ENCODE results near the gene IL15.
"Not testable (repeated sequence)": the region's sequence is repeated elsewhere in the genome, so short reads cannot be mapped to it uniquely, and the experiment has no call there.

The IL15 gene, protein sequence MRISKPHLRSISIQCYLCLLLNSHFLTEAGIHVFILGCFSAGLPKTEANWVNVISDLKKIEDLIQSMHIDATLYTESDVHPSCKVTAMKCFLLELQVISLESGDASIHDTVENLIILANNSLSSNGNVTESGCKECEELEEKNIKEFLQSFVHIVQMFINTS

DNA sequence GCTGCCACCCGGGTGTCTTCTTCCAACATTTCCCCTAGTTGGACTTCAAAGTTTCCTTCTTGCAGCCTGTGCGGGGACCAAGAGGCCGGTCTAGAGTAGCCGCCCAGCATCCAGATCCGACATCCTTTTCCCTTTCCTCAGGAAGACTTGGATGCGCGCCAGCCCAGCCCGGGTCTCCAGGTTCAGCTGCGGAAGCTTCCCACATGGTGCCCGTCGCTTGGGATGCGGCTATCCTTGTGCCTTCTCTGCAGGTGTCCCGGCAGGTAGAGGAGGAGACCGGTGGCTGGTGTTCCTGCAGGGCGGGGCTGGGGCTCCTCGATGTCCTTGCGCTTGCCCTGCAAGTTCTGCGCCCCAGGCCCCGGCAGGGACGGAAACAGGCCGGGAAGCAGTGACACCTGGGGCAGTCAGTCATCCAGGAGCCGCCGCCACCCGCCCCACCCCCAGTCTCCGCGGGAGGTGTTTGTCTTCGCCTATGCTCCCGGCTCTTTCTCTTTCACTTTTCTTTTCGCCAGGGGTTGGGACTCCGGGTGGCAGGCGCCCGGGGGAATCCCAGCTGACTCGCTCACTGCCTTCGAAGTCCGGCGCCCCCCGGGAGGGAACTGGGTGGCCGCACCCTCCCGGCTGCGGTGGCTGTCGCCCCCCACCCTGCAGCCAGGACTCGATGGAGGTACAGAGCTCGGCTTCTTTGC, at the start of gene IL15:
TSS of gene IL15 (plus strand) at position 502 of the 689 bp plus-strand sequence. CDS start 82,882 bp downstream, outside the sequence.
- peak; percentile 51 for DNase-seq

DNA sequence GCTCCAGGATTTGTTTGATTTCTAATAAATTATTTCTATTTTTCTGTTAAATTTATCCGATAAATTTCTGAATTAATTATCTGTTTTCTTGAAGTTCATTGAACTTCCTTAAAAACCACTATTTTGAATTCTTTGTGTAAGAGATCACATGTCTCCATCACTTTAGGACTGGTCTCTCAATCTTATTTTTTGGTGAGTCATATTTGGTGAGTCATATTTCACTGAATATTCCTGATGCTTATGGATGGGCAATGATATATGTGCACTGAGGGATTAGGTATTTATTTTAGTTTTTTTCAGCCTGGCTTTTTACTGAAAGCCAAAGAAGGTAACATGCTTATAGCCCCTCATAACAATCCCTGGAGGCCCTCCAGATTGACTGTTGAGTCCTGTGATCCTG, 48.5 kb upstream of the IL15 start:
- DNase-seq, result no peak

DNA sequence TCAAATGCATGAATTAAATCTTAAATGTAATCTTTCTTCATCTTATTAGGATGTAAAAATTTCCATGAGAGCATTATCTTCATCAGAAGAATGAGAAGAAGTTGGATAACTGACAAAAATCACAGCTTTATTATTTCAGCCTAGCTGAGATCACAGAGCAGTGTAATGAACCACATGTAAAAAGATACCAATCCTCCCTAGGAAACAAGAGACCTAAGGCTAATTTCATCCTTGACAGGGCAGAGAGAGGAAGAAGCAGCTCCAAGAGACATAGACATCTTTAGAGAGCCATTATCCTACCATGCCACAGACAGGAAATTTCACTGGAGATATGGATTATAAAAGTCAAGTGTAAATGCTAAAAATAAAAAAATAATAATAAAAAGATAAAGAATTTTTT, 40.9 kb upstream of the IL15 start:
- DNase-seq, result no peak

DNA sequence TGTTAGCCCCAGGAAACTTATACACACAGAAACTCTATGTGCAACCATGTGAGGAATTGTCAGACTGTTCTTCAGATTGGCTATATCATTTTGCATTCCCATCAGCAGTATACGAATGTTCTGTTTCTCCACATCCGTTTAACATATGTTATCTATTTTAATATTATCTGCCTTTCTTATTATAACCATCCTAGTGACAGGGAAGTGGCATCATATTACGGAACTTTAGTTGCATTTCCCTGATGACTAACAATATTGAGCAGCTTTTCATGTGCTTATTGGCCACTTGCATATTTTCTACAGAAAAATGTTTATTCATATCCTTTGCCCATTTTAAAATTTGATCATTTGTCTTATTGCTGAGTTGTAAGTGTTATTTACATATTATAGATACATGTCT, 36.5 kb upstream of the IL15 start:
- DNase-seq, result no peak

DNA sequence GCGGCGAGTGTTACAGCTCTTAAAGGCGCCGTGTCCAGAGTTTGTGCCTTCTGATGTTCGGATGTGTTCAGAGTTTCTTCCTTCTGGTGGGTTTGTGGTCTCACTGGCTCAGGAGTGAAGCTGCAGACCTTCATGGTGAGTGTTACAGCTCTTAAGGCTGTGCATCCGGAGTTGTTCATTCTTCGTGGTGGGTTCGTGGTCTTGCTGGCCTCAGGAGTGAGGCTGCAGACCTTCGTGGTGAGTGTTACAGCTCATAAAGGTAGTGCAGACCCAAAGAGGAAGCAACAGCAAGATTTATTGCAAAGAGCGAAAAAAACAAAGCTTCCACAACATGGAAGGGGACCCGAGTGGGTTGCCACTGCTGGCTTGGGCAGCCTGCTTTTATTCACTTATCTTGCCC, 31.7 kb upstream of the IL15 start:
- DNase-seq, result not testable (repeated sequence)

DNA sequence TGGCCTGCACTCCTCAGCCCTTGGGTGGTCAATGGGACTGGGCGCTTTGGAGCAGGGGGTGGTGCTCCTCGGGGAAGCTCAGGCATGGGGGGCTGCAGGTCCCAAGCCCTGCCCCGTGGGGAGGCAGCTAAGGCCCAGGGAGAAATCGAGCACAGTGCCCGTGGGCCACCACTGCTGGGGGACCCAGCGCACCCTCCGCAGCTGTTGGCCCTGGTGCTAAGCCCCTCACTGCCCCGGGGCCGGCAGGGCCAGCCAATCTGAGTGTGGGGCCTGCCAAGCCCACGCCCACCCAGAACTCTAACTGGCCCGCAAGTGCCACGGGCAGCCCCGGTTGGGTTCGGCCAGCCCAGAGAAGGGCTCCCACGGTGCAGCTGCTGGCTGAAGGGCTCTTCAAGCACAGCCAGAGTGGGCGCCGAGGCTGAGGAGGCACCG, 30.9 kb upstream of the IL15 start:
- DNase-seq, result no peak

DNA sequence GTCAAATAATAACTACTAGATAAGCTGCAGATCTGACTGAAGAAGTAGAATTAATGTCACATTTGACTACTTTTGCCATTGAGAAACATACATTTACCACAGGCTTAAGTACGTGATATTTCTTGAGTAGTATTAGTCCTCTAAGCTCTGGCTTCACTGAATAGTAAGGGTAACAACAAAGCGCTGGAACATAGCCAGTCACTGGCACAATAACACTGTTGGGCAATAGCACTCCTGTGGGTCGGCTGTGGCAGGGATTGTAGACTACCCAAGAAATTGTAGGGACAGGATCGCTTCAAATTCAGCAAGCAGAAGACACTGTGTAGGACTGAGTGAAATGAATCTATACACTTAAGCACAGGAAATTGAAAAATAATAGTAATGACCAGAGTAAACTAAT, 27.1 kb upstream of the IL15 start:
- DNase-seq, result no peak

DNA sequence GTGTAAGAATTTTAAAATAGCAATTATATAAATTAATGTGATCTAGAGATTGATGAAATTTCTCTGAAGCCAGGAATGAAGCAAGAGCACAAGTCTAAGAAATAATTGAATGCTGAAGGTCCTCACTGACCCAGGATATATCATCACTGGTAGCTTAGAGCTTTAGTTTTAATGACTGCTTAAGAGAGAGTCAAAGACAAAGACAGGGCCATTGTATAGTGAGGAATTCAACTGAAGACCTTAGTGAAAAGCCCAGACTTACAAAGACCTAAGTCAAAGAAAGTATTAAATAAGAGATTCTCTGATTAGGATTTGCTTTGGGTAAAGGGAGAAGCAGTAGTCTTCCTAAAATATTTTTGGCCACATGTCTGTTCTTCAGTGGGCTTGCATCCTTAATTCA, 26.0 kb upstream of the IL15 start:
- DNase-seq, result no peak

DNA sequence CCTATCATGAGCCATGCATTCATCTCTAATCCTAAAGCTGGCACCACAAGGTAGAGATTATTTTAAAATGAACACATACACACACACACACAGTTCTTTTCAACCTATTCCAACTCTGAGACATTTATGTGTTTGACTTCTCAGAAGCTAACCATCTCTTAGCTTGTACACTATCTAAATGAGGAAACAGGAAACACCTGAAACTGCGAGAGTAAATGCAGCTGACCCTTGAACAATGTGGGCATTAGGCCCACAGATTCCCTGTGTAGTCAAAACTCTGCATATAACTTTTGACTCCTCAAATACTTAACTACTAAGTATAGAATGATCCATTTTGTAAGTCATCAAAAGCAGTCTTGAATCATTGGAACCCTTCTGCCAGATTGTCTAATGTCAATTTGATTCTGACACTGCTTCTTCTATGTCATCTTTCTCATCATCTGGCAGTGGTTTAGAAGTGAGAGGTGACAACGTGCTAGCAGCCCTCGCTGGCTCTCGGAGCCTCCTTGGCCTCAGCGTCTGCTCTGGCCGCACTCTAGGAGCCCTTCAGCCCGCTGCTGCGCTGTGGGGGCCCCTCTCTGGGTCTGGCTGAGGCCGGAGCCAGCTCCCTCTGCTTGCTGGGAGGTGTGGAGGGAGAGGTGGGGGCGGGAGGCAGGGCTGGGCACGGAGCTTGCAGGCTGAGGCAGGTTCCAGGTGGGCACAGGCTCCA, 21.4 kb upstream of the IL15 start:
- no peak for DNase-seq

DNA sequence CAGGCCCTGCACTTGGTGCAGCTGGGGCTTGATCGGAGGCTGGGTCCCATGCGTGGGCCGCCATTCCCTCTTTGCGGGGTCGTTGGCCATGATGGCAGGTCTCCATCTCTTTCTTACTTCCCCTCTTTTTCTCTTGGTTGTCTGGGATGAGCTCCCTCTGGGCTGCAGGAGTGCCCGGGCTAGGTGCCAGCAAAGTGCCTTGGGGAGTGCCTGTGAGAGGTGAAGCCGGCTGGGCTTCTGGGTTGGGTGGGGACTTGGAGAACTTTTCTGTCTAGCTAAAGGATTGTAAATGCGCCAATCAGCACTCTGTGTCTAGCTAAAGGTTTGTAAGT, 20.8 kb upstream of the IL15 start:
- not testable (repeated sequence) for DNase-seq

DNA sequence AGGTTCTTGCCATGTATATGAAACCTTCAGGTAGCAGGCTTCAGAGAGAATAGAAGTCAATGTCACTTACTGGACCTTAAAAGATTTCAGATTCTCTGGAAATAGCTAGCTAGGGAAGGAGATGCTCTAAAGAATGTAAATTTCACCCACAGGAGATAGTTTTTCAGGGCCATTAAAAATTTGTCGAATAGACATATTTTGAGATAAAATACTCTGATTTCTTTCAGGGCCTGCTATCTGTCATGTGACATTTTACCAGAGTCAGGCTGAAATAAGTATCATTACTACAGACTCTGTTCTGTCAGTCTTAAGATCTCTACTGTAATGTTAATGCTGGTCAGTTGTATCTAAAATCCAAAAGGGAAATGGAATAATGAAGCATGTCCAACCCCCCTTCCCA, 15.7 kb upstream of the IL15 start:
- DNase-seq, result no peak

DNA sequence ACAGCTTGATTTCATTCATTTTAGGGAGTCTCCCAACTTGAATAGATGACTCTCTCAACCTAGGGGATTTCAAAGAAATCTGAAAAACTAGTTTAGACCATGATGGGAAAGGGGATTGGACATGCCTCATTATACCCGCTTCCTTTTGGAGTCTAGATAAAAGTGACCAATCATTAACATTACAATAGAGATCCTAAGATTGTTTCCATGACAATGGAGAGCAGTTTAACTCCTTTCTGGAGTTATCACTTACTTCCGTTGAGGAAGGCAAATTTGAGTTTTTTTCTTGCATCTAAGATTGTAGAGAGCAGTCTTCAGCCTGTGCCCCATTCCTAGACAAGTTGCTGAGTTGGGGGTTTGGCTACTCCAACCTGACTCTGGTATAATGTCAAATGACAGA, 11.4 kb upstream of the IL15 start:
- DNase-seq, result no peak

DNA sequence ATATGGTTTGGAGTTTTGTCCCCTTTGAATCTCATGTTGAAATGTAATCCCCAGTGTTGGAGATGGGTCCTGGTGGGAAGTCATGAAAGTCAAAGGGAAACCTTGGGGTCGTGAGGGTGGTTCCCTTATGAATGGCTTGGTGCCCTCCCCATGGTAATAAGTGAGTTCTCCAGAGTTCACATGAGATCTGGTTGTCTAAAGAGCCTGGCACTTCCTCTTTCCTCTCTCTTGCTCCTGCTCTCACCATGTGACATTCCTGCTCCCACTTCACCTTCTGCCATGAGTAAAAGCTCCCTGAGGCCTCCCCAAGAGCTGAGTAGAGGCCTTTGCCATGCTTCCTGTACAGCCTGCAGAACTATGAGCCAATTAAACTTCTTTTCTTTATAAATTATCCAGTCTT, 5.5 kb upstream of the IL15 start:
- DNase-seq, result no peak

DNA sequence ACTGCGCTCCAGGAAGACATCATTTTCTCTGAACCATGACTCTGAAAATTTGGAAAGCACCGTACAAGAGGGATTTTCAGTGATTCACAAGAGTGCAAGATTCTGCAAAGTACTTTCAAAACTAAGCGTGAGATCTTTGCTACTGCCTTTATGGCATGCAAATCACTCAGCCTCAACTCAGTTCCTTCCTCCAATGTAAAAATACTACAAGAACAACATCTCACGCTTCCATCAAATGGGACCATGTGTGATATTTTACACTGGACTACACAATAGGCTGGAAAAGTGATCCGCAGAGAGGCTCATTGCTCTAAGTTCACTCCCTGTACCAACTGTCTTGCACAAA, 674 bp upstream of the IL15 start:
- DNase-seq, result no peak

DNA sequence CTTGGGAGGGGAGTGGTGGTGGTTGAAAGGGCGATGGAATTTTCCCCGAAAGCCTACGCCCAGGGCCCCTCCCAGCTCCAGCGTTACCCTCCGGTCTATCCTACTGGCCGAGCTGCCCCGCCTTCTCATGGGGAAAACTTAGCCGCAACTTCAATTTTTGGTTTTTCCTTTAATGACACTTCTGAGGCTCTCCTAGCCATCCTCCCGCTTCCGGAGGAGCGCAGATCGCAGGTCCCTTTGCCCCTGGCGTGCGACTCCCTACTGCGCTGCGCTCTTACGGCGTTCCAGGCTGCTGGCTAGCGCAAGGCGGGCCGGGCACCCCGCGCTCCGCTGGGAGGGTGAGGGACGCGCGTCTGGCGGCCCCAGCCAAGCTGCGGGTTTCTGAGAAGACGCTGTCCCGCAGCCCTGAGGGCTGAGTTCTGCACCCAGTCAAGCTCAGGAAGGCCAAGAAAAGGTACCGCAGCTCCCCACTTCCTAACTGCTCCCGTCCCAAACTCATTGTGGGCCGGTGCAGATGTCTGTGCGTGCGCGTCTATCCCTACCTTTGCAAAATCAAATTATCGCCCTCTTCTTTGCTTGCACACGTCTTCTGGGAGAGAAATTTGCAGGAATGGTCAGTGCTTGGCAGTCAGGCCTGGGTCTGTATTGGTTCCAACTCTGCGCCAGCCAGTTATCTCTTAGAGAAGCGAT, 533 bp downstream of the IL15 start:
- DNase-seq, result peak; percentile 35

DNA sequence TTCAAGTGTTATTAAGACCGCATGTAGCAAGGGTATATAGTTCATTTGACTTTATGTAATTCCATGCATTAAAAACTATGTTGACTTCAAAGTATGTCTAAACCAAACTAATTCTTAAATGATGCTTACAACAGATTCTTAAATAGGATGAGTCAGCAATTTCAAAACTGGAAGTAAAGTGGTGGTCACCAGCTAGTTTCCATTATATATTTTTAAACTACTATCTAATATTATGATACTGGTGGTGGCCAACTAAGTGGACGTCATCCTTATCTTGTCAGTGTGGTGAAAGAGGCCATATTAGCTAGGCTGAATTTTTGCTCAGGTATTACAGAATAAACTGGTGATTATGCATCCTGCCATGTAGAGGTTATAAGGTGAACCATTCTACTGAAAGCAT, 1.2 kb downstream of the IL15 start:
- DNase-seq, result no peak

DNA sequence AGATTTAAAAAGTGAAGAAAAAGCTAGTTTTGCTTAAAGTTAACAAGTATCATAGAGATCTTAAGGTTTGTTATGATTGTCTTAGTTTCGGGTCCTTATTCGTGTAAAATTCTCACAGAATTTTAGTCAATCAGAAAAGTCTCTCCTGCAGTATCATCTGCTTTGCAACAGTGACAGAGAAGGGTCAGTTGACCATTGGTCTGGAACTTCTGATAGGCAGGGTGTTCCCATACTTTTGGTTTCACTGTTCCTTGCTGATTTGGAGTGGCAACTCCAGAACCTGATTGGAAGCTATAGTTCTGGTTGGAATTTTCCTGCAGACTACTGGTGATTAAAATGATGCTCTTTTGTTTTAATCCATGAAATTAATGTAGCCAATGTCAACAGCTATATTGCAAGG, 1.8 kb downstream of the IL15 start:
- no peak for DNase-seq

DNA sequence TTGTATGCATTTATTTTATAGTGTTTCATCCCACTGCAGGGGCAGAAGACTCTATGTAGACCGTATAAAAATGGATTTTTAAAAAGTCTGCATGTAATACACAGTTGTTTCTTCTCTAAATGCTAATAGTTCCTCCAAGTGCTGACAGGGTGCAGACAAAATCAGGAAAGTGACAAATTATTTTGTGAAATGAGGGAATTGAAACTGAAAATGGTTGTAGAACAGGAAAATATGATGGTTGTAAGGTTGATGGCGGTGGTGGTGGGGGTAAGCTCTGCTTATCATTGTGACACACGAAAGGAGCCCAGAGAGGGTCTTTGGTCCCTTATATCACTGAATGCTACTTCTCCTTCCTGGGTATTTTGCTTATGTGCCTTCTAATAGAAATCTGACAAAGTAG, 4.3 kb downstream of the IL15 start:
- DNase-seq, result no peak

DNA sequence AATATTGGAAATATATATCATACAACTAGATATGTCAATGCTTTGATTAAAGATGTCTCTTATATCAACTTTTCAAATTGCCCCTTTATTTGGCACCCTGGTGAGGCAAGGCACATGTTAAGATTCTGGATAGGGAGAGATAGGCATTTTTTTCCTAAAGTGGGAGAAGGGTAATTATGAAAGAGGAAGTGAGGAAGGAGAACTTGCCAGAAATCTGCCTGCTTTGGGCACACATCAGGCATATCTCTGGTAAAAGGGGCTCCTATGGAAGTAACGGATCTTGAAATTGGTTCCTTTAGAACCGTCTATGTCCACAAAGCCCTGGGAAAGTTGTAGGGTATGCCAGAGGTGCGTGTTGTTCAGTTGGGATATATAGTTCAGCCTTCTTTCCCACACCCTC, 5.7 kb downstream of the IL15 start:
- DNase-seq, result no peak

DNA sequence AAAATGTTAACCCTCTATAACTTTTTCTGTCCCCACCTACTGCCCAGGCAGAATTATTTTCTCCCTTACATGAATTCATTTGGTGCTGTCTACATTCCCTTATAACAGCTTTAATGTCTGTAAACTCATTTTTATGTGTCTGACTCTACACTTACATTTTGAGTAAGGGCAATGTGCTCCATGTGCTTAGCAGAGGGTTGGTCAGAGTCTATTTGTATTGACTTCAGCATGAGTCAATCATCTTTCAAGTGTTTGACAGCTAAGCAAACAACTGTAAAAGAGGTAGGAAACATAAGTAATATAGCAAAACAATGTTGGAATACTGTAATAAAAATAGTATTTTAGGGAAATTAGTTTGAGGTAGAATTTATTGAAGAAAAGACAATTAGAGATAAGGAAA, 6.3 kb downstream of the IL15 start:
- DNase-seq, result no peak

DNA sequence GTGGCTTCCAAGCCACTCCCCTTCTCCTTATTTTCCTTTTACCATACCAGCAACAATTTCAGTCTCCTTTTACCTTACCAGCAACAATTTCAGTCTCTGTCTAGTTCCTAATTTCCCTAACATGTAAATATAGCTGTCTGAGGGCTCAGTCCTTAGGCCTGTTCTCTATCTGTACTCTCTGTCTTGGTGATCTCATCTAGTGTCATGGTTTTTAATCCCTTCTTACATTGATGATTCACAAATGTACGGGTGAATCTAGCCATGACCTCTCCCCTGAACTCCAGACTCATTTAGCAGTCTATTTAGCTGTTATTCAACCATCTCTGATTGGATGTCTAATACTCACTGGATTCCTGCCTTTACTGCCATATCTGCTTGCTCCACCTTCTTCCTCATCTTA, 7.2 kb downstream of the IL15 start:
- no peak for DNase-seq

DNA sequence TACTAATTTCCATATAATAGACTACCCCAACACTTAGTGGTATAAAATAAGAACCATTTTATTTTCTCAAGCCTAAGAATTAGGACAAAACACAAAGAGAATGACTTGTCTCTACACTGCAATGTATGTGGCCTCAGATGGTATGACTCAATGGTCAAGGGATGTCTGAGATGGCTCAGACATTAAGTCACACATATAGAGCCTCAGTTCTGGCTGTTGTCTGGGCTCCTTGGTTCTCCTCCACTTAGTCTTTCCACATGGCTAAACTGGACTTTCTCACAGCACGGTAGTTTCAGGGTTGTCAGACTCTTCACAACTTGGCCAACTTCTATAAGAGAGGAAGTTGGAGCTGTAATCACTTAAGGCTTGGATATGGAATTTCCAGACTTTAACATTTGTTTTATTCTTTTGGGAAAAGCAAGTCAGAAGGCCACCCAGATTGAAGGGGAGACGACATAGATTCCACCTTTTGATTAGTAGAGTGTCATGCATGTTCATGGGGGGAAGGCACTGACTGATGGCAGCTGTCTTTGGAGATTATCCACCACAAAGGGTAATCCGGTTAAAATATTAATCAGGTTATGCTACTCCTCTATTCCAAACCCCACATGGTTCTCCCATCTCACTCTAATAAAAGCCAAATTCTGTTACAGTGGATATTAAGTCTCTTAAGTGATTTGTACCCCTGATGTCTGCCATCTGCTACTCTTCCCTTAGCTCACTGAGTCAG, 9.4 kb downstream of the IL15 start:
- DNase-seq, result no peak

DNA sequence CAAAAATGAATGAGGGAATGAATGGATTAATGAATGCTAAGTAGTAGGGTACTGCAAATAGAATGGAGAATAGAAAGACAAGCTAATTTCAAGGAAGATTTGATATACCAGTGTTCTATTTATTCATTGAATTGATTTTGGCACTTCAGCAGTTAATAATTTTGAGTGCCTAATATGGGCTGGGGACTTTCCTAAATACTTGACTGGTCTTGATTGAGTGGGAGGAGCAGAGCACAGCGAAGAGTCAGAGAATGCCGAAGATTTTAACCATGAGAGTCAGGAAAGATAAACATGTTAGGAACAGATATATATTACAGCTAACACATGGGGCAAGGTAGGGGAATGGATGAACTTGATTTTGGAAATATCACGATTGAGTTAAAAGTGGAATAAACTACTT, 10.6 kb downstream of the IL15 start:
- no peak for DNase-seq

DNA sequence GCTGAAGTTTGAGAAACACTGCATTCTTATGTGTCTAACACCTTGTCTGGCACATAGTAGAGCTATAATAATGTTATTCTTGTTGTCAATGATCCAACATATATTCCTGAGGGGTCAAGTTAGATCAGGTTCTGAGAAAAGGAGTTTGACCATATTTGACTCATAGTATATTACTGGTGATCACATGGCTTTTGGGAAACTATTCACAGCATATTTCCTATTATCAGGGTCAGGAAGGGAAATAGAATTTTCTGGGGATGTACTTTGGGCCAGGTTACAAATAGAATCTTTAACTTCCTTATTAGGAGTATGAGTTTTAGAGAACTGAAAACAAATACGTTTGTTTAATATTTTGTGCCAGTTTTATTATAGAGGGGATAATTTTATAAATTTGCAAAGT, 11.6 kb downstream of the IL15 start:
- no peak for DNase-seq

Measured in activated CD4-positive, CD25-positive, alpha-beta regulatory T cell treated with anti-CD3 and anti-CD28 coated beads, Interleukin-2, amount 50 U/mL, for 72 hours (primary cell).